HK-2 (cell line): Measurements from ENCODE around the gene CDR2L.
"Not testable (repeated sequence)": the region's sequence is repeated elsewhere in the genome, so short reads cannot be mapped to it uniquely, and the experiment has no call there.

ENCODE experiments used
- DNase-seq: peaks from one replicate; pipeline ENCODE4 v3.0.0-alpha.2; 2018; ENCODE audit not compliant: unreplicated experiment

Gene CDR2L

DNA sequence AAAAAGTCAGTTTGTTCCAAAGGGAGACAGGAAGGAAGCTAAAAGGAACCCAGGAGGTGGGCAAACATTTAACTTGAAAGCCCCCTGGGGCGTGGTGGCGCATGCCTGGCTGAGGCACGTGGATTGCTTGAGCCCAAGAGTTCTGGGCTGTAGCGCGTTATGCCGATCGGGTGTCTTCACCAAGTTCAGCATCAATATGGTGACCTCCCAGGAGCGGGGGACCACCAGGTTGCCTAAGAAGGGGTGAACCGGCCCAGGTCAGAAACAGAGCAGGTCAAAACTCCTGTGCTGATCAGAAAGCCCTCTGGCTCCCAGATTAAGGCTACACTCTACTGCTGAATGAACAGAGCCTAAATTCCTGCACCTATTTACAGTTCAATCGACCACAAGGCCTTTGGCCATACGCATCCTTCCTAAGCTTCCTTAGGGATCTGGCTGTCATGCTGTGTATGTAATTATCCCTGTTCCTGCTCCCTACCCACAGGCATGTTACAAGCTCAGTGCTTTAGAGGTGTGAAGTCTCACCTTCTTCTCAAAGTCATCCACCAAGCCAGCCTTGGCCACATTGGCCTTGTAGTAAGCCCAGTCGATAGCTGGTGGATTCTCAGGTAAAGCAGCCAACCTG, 54.3 kb downstream of the CDR2L start:
- DNase-seq: no peak

DNA sequence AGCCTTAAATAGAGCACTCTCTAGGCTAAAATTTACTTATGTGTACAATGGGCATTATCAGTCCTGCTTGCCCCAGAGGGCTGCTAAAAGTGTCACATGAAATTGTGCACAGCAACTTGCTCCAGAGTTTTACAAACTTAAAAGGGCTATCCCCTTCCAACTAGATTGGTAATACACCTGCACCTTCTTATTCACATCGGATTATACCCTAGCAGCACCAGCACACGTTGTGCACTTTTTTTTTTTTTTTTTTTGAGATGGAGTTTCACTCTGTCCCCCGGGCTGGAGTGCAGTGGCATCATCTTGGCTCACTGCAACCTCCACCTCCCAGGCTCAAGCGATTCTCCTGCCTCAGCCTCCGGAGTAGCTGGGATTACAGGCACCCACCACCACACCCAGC, 56.4 kb downstream of the CDR2L start:
- DNase-seq: not testable (repeated sequence)

DNA sequence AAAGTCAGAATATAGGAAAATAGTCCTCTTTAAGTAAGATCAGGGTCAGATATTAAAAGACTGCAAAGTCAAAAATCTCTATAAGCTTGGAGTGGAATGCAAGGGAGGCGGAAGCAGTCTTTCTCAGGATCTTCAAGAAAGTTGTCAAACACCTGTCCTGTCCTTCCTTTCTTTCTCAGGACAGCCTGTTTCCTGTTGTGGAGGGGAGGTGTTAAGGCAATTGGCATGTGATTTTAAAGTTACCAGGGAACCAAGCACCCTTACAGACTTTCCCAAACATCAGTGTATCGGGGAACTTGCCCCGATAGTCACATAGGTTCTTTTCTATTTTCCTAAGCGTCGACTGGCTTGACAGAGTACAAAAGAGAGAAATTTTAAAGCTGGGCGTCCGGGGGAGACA, 57.3 kb downstream of the CDR2L start:
- no peak for DNase-seq

DNA sequence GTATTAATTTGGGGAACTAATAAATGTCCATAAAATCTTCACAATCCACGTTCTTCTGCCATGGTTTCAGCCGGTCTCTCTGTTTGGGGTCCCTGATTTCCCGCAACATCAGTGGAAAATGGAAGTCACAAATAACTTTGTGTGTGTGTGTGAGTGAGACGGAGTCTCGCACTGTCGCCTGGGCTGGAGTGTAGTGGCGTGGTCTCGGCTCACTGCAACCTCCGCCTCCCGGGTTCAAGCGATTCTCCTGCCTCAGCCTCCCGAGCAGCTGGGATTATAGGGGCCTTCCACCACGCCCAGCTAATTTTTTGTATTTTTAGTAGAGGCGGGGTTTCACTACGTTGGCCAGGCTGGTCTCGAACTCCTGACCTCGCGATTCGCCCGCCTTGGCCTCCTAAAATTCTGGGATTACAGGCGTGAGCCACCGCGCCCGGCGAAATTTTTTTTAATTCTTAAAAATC, 58.5 kb downstream of the CDR2L start:
- not testable (repeated sequence) for DNase-seq

DNA sequence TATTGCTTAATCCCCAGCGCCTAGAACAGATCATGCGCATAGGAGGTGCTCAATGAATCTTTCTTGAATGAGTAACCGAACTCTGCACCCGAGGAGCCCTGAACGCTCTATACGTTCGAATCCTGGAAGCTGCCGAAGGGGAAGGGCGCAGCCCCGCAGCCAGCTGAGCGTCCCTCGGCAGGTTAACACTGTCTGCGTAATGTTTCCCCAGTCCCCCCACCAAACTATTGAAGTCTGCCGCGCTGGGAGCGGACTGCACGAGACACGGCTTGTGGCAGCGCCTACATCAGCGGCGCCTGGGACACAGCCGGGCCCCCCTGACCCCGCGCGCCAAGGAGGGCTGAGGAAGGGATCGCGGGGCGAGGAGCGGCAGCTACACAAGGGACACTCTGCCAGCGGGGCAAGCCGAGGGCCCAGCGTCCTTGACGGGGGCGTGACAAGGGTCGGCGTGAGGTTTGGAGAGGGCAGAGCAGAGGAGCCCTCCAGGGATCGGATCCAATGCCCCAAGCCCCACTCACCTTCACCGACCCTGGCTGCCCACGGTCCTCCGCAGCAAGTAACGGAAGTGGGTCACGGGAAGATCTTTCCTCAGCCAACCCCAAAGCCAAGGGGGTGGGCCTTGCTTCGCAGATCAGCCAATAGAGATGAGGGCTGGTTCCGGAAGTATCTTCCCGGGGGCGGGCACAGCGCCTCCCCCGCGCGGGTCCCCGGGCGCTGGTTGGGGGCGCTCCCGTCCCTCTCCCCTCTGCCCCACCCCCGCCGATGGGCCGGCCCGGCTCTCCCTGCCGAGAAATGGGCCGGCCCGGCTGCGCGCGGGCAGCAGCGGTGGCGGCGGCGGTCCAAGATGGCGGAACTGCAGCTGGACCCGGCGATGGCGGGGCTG, 59.2 kb downstream of the CDR2L start, which contains the start of the genes ATP5PD and KCTD2:
TSS of gene ATP5PD (minus strand) at position 563 of the 883 bp plus-strand sequence. CDS start 4,319 bp downstream, outside the sequence.
TSS of gene KCTD2 (plus strand) at position 819 of the 883 bp plus-strand sequence. CDS start at position 845, 26 bp downstream.
- peak; percentile 95 for DNase-seq

DNA sequence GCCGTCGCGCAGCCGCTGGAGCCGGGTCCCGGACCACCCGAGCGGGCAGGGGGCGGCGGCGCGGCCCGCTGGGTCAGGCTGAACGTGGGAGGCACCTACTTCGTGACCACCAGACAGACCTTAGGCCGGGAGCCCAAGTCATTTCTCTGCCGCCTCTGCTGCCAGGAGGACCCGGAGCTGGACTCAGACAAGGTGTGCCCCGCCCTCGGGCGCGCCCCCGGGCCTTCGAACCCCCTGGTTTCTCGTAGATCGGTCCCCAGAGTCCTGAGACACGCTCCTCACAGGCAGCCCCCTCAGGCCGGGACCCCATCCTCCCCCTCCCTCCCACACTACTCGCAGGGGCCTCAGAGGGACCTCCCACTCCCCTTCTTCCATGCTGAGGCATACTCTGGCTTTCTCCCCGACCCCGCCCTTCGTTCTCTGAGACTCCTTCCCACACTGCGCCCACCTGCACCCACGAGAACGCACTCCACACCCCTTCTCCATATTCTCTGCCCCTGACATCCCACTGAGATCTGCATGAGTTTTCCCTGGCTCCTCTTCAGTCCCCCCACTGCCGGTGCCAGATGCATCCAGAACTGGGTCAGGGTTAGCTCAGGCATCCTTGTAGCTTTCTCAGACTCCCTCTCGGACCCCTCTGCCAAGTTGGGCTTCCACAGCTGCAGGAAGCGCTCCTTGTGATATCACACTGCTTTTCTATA, 60.1 kb downstream of the CDR2L start:
- peak; percentile 19 for DNase-seq

DNA sequence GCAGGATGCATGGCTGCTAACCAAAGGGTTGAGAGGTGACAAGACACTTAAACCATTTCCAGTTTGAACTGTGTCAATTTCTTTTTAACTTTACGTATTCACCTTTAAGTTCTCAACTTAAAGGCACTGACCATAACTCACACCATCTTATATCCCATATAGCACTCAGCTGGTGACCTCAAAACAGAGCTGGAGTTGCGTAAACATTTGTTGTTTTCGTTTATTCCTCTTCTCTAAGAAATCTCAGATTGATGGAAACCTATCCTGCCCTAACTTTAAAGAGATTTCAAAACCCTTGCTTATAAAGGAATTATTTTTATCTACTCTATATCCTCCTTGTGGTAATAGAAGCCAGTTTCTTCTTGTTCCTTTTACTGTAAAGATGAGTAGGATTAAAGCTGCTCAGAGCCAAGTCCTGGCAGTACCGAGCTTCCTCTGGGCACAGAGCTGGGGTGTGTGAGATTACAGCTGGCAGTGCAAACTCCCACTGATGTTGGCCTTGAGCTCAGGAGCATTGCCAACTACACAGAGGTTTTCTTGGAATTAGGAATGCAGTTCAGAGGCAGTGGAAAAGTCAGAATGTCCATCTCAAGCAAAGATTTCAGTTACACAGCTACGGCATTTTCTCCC, 60.9 kb downstream of the CDR2L start:
- no peak for DNase-seq

DNA sequence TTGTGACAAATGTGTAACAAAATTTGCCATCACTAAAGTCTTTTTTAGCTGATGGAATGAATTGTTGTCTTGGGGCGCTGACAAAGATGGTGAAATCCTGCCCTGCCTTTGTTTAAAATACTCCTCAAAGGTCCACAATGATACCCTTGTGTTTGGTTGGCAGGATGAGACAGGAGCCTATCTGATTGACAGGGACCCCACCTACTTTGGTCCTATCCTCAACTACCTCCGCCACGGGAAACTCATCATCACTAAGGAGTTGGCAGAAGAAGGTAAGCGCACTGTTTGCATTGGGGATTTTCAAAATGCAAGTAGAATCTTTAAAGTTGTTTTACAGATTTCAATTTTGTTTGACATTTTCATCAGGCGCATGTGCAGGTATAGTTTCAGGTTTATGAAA, 61.6 kb downstream of the CDR2L start:
- DNase-seq: no peak

DNA sequence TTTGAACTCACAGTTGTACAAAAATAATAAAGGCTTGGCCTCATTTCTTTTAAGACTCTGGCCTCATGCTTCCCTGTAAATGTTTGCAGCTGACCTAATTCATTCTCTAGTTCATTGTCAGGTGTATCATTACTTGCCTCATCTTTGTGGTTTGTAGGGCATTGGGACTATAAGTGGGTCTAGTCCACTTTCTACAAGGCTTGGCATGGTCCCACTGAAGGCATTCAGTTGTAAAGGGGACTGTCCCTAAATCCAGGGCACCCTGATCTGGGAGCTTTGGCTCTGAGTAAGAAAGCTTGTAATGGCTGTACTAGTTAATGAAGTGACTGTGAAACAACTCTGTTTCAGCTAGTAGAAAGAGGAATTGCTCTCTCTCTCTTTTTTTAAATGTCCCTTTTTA, 62.3 kb downstream of the CDR2L start:
- DNase-seq: no peak

DNA sequence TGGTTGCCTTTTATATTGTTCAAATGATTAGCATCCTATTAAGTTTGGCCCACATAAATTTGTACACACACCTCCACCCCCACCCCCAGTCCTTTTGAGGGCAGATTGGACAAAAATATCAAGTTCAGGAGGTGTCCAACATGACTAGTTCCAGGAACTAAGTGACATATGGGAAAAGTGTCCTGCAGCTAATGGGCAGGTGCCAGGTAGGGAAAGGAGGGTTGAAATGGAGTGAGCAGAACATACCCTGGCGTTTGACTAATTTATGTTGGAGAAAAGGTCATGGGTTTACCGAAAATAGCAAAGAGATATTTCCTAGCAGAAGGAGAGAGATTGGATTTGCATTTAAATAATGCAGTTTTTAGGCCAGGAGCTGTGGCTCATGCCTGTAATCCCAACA, 64.5 kb downstream of the CDR2L start:
- no peak for DNase-seq
